HCT116 (cell line): ENCODE results near the gene SOCS3. TPM values are rescaled to one million over a fixed set of nuclear protein-coding genes. Genes with fewer than 3 reads are reported as not detected.

Experiments
- ATAC-seq: fragments of 200-7000 bp; cut with Tn5 transposase; 2 replicates; pipeline ENCODE4 v1.9.1; 2020; ENCODE audit warnings: mild to moderate bottlenecking, moderate library complexity
- BruUV-seq: library from RNA; stranded (reverse); fragments of 400-500 nt; replicated peaks from 2 replicates; lab custom pipeline; 2021; lab: Mats Ljungman, UMichigan
- CTCF ChIA-PET: fragments of 300-600 bp; sonication (Branson Sonifier 250); formaldehyde crosslinking; loops from one replicate; lab custom pipeline; 2021; ENCODE audit warnings: antibody characterized with exemption; lab: Charles Lee
- POLR2A ChIA-PET: fragments of 300-600, 350-600 bp; sonication (Branson Sonifier 250); formaldehyde crosslinking; loops from one replicate; lab custom pipeline; 2021; ENCODE audit warnings: antibody characterized with exemption; lab: Charles Lee
- RAD21 ChIA-PET, 2 experiments: fragments of 300-600 bp; sonication (Branson Sonifier 250); formaldehyde crosslinking; loops; one replicate each; lab custom pipeline; 2023; ENCODE audit warnings: low total read pairs in 2 of 2; ENCODE audit not compliant: uncharacterized antibody in 2 of 2, unreplicated experiment in 2 of 2, low non-redundant PET in 1 of 2; lab: Charles Lee
- DNase-seq: peaks from one replicate; pipeline ENCODE4 v3.0.0-alpha.2; 2010; ENCODE audit warnings: low read depth, low spot score
- H2AFZ ChIP-seq: fragments of 200-600 bp; shearing (Covaris generic), sonication (generic); 2 replicates; pipeline ENCODE4 v1.6.1; 2017; ENCODE audit warnings: low read depth, mixed run types, mixed read lengths, antibody characterized with exemption, low read length; ENCODE audit not compliant: poor library complexity, severe bottlenecking
- H3K27ac ChIP-seq: 2 replicates; pipeline ENCODE4 v1.5.1; 2012; ENCODE audit warnings: low read depth, low read length
- H3K27me3 ChIP-seq: fragments of 200-600 bp; sonication (generic); 2 replicates; pipeline ENCODE4 v1.6.1; 2016; ENCODE audit warnings: mixed run types, low read length, mixed read lengths; ENCODE audit not compliant: insufficient read depth
- H3K36me3 ChIP-seq, 2 experiments: fragments of 200-500 bp in 1 of 2; fragments of 200-600 bp in 1 of 2; sonication (Bioruptor generic) in 1 of 2; sonication (generic) in 1 of 2; 2 replicates each; pipeline versions ENCODE4 v1.5.1 to v1.6.1; 2014 to 2016; ENCODE audit warnings: low read length in 2 of 2, inconsistent platforms in 1 of 2, mixed read lengths in 1 of 2, mixed run types in 1 of 2; ENCODE audit not compliant: insufficient read depth in 2 of 2, control insufficient read depth in 1 of 2
- H3K4me1 ChIP-seq, 2 experiments: fragments of 200-600 bp in 1 of 2; sonication (generic) in 1 of 2; 2 replicates each; pipeline versions ENCODE4 v1.5.1 to v1.6.1; 2012 to 2017; ENCODE audit warnings: low read length in 2 of 2, inconsistent platforms in 1 of 2, mild to moderate bottlenecking in 1 of 2, mixed read lengths in 1 of 2, mixed run types in 1 of 2, moderate library complexity in 1 of 2; ENCODE audit not compliant: insufficient read depth in 2 of 2, control insufficient read depth in 1 of 2
- H3K4me2 ChIP-seq: fragments of 200-600 bp; sonication (generic); 2 replicates; pipeline ENCODE4 v1.6.1; 2017; ENCODE audit warnings: mixed run types, low read length, mixed read lengths
- H3K4me3 ChIP-seq, 2 experiments: fragments of 200-600 bp in 1 of 2; sonication (generic) in 1 of 2; replicated peaks in 1 of 2; 2 replicates each; pipeline ENCODE4 v1.5.1; 2011 to 2016; ENCODE audit warnings: low read length in 2 of 2, control low read depth in 1 of 2, low read depth in 1 of 2, mild to moderate bottlenecking in 1 of 2, mixed read lengths in 1 of 2, mixed run types in 1 of 2
- H3K79me2 ChIP-seq: fragments of 200-600 bp; sonication (generic); 2 replicates; pipeline ENCODE4 v1.6.1; 2017; ENCODE audit warnings: mild to moderate bottlenecking, mixed run types, low read length, moderate library complexity, mixed read lengths; ENCODE audit not compliant: insufficient read depth
- H3K9ac ChIP-seq: fragments of 200-600 bp; sonication (generic); 2 replicates; pipeline ENCODE4 v1.6.1; 2016; ENCODE audit warnings: low read length, mixed read lengths
- H3K9me2 ChIP-seq: fragments of 200-600 bp; sonication (generic), shearing (Covaris generic); 2 replicates; pipeline ENCODE4 v1.6.1; 2017; ENCODE audit warnings: mixed run types, mild to moderate bottlenecking, moderate library complexity; ENCODE audit not compliant: insufficient read depth
- H3K9me3 ChIP-seq, 2 experiments: fragments of 200-500 bp in 1 of 2; fragments of 200-600 bp in 1 of 2; sonication (Bioruptor generic) in 1 of 2; sonication (generic) in 1 of 2; 2 replicates each; pipeline ENCODE4 v1.6.1; 2014 to 2017; ENCODE audit warnings: low read length in 2 of 2, mixed read lengths in 2 of 2, inconsistent platforms in 1 of 2, low read depth in 1 of 2, mild to moderate bottlenecking in 1 of 2, mixed run types in 1 of 2, moderate library complexity in 1 of 2; ENCODE audit not compliant: control insufficient read depth in 1 of 2, insufficient read depth in 1 of 2
- H4K20me1 ChIP-seq: fragments of 200-600 bp; sonication (generic), shearing (Covaris generic); 2 replicates; pipeline ENCODE4 v1.6.1; 2017; ENCODE audit warnings: mixed run types, mild to moderate bottlenecking, moderate library complexity; ENCODE audit not compliant: insufficient read depth
- CBX3 ChIP-seq: IDR thresholded peaks from 2 replicates; pipeline ENCODE4 v1.6.1; 2012; ENCODE audit warnings: low read depth
- CEBPB ChIP-seq: IDR thresholded peaks from 2 replicates; pipeline ENCODE4 v1.6.1; 2012; ENCODE audit warnings: low read depth
- EZH2 ChIP-seq: fragments of 200-600 bp; sonication (generic); IDR thresholded peaks from 2 replicates; pipeline ENCODE4 v1.6.1; 2017; ENCODE audit warnings: antibody characterized with exemption, mixed run types
- POLR2AphosphoS5 ChIP-seq: IDR thresholded peaks from 2 replicates; pipeline ENCODE4 v1.6.1; 2011; ENCODE audit warnings: mild to moderate bottlenecking, low read depth, low read length, moderate library complexity
- SP1 ChIP-seq: IDR thresholded peaks from 2 replicates; pipeline ENCODE4 v1.6.1; 2012; ENCODE audit warnings: low read depth
- SRF ChIP-seq: IDR thresholded peaks from 2 replicates; pipeline ENCODE4 v1.6.1; 2012; ENCODE audit warnings: low read depth
- YY1 ChIP-seq: IDR thresholded peaks from 2 replicates; pipeline ENCODE4 v1.6.1; 2011; ENCODE audit warnings: low read length, low read depth, moderate library complexity, mild to moderate bottlenecking; ENCODE audit not compliant: insufficient replicate concordance; ENCODE audit errors: extremely low read depth
- intact Hi-C: fragments of 100-400 bp; cut with micrococcal nuclease; formaldehyde crosslinking; loops from 2 replicates; pipeline ENCODE4 v1.10.0; 2022
- total RNA-seq: library from RNA; stranded (reverse); gene quantifications from one replicate; pipeline ENCODE4 v1.2.1, GENCODE V29; 2021; ENCODE audit not compliant: unreplicated experiment
- TF ChIP-seq, protein P1 (sequence below): IDR thresholded peaks from 2 replicates; pipeline ENCODE4 v1.6.1; 2012; ENCODE audit warnings: low read depth
- TF ChIP-seq, protein P2 (sequence below): IDR thresholded peaks from 2 replicates; pipeline ENCODE4 v1.6.1; 2012
- TF ChIP-seq, protein P3 (sequence below): IDR thresholded peaks from 2 replicates; pipeline ENCODE4 v1.6.1; 2012

SOCS3 gene
- total RNA-seq, 1 experiment from 2014 or later: 26.7 TPM

DNA sequence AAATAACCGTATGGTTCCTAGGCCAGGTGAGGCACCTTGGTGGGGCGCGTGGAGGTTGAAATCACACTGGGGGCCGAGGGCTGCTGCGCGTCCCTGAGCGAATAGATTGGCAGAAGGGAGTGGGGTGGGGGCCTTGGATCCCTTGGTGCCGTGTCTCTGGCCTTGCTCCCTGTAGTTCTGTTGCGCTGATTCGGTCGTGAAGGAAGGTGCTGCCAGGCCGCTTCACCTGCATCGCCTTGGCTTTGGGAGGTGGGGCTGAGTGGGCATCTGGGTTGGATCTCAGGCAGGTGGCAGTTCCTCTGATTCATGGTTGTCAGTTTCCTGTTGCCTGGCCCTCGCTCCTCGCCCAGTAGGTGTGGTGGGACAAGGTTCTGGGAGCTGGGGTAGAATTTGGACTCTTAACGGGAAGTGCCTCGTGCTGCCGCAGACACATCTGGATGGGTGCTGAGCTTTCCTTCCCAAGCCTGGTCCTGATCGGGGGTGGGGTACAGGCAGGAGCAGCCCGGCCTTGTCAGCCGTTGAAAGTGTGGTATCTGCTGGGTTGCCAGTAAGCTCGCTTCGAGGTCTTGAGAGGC is 48.7 kb upstream of the SOCS3 start:
- POLR2A ChIA-PET: no interaction called here
- Histone ChIP-seq H2AFZ (no peak overlapping the region), H3K4me1 (peaks cover 13 to 22% of the 10 kb centered on the region in 2 experiments), H3K27me3 (no peaks in the 10 kb centered on the region), H3K9me2 (no peaks in the 10 kb centered on the region), H3K36me3 (peaks cover 16 to 38% of the 10 kb centered on the region in 2 experiments; a peak in 3 of 4 replicates), H3K27ac (peak overlapping the region; percentile 28), H3K79me2 (peaks cover 67% of the 10 kb centered on the region), H3K4me2 (peak overlapping the region; percentile 35), H3K4me3 (no peak overlapping the region), H4K20me1 (peaks cover 5% of the 10 kb centered on the region; the same call in 1 of the 2 replicates), H3K9me3 (no peaks in the 10 kb centered on the region), H3K9ac (no peak overlapping the region)
- TF ChIP-seq EZH2: no peak
- TF ChIP-seq SP1: no peak
- TF ChIP-seq, protein P1, sequence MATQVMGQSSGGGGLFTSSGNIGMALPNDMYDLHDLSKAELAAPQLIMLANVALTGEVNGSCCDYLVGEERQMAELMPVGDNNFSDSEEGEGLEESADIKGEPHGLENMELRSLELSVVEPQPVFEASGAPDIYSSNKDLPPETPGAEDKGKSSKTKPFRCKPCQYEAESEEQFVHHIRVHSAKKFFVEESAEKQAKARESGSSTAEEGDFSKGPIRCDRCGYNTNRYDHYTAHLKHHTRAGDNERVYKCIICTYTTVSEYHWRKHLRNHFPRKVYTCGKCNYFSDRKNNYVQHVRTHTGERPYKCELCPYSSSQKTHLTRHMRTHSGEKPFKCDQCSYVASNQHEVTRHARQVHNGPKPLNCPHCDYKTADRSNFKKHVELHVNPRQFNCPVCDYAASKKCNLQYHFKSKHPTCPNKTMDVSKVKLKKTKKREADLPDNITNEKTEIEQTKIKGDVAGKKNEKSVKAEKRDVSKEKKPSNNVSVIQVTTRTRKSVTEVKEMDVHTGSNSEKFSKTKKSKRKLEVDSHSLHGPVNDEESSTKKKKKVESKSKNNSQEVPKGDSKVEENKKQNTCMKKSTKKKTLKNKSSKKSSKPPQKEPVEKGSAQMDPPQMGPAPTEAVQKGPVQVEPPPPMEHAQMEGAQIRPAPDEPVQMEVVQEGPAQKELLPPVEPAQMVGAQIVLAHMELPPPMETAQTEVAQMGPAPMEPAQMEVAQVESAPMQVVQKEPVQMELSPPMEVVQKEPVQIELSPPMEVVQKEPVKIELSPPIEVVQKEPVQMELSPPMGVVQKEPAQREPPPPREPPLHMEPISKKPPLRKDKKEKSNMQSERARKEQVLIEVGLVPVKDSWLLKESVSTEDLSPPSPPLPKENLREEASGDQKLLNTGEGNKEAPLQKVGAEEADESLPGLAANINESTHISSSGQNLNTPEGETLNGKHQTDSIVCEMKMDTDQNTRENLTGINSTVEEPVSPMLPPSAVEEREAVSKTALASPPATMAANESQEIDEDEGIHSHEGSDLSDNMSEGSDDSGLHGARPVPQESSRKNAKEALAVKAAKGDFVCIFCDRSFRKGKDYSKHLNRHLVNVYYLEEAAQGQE: no peak
- no peak for TF ChIP-seq YY1
- TF ChIP-seq, protein P2, sequence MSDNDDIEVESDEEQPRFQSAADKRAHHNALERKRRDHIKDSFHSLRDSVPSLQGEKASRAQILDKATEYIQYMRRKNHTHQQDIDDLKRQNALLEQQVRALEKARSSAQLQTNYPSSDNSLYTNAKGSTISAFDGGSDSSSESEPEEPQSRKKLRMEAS: no peak
- TF ChIP-seq, protein P3, sequence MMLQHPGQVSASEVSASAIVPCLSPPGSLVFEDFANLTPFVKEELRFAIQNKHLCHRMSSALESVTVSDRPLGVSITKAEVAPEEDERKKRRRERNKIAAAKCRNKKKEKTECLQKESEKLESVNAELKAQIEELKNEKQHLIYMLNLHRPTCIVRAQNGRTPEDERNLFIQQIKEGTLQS: no peak
- no peak for TF ChIP-seq SRF
- TF ChIP-seq CBX3: no peak
- no peak for TF ChIP-seq POLR2AphosphoS5
- no peak for TF ChIP-seq CEBPB
- CTCF ChIA-PET: no interaction called here
- intact Hi-C loops: no loop called here
- 0 out of 2 replicates have a peak, but pooled peaks have one; percentile 9 for ATAC-seq
- no peak for DNase-seq
- BruUV-seq: no TSS peak
- RAD21 ChIA-PET: no interaction called here
